PC-3 (cell line): ENCODE data around the gene SPACA6. TPM values are rescaled to one million over a fixed set of nuclear protein-coding genes. Genes with fewer than 3 reads are reported as not detected.

ENCODE experiments used
- ATAC-seq: fragments of 200-7000 bp; cut with Tn5 transposase; 2 replicates; pipeline ENCODE4 v1.9.1; 2020; ENCODE audit warnings: mild to moderate bottlenecking, moderate library complexity
- BruUV-seq: library from RNA; stranded (reverse); fragments of 400-500 nt; replicated peaks from 2 replicates; lab custom pipeline; 2021; lab: Mats Ljungman, UMichigan
- CTCF ChIA-PET: fragments of 300-600 bp; sonication (Branson Sonifier 250); formaldehyde crosslinking; loops from one replicate; lab custom pipeline; 2022; ENCODE audit warnings: antibody characterized with exemption; lab: Charles Lee
- POLR2A ChIA-PET: fragments of 300-600 bp; sonication (Branson Sonifier 250); formaldehyde crosslinking; loops from one replicate; lab custom pipeline; 2022; ENCODE audit warnings: antibody characterized with exemption; ENCODE audit not compliant: unreplicated experiment; lab: Charles Lee
- DNase-seq: peaks from one replicate; pipeline ENCODE4 v3.0.0-alpha.2; 2015
- H2AFZ ChIP-seq: fragments of 300-600 bp; sonication (generic); 2 replicates; pipeline ENCODE4 v1.6.0; 2016; ENCODE audit warnings: antibody characterized with exemption, low read length
- H3F3A ChIP-seq: fragments of 300-600 bp; sonication (generic); one replicate; pipeline ENCODE4 v1.6.0; 2017; ENCODE audit warnings: antibody characterized with exemption, low read length, control low read depth, mild to moderate bottlenecking; ENCODE audit not compliant: unreplicated experiment
- H3K27ac ChIP-seq: fragments of 300-600 bp; sonication (generic); 2 replicates; pipeline ENCODE4 v1.5.1; 2016; ENCODE audit warnings: mild to moderate bottlenecking, low read length
- H3K27me3 ChIP-seq: fragments of 300-600 bp; sonication (generic); 2 replicates; pipeline ENCODE4 v1.6.1; 2016; ENCODE audit warnings: low read length, mixed read lengths
- H3K36me3 ChIP-seq: fragments of 300-600 bp; sonication (generic); 2 replicates; pipeline ENCODE4 v1.6.1; 2016; ENCODE audit warnings: low read depth, mixed run types, low read length, mixed read lengths
- H3K4me1 ChIP-seq: fragments of 300-600 bp; sonication (generic); 2 replicates; pipeline ENCODE4 v1.5.1; 2016; ENCODE audit warnings: low read length; ENCODE audit not compliant: insufficient read depth
- H3K4me2 ChIP-seq: fragments of 300-600 bp; sonication (generic); 2 replicates; pipeline ENCODE4 v1.6.0; 2016; ENCODE audit warnings: low read length
- H3K4me3 ChIP-seq: fragments of 300-600 bp; sonication (generic); 2 replicates; pipeline ENCODE4 v1.5.1; 2016; ENCODE audit warnings: mild to moderate bottlenecking, low read length, mixed read lengths
- H3K79me2 ChIP-seq: fragments of 300-600 bp; sonication (generic); 2 replicates; pipeline ENCODE4 v1.6.1; 2017; ENCODE audit warnings: low read length, mixed read lengths
- H3K9ac ChIP-seq: fragments of 300-600 bp; sonication (generic); 2 replicates; pipeline ENCODE4 v1.6.0; 2016; ENCODE audit warnings: mild to moderate bottlenecking, low read length
- H3K9me2 ChIP-seq: fragments of 300-600 bp; sonication (generic); replicated peaks from 2 replicates; pipeline ENCODE4 v1.6.1; 2016; ENCODE audit warnings: mixed run types, low read length, mixed read lengths
- H3K9me3 ChIP-seq: fragments of 300-600 bp; sonication (generic); 2 replicates; pipeline ENCODE4 v1.6.1; 2016; ENCODE audit warnings: low read length, mixed read lengths
- H4K20me1 ChIP-seq: fragments of 300-600 bp; sonication (generic); 2 replicates; pipeline ENCODE4 v1.6.1; 2016; ENCODE audit warnings: low read length, mixed read lengths
- CTCF ChIP-seq: fragments of 300-600 bp; sonication (generic); conservative IDR thresholded peaks from 2 replicates; pipeline ENCODE4 v1.5.1; 2017; ENCODE audit warnings: antibody characterized with exemption, low read depth, mild to moderate bottlenecking, low read length
- EZH2 ChIP-seq: fragments of 300-600 bp; sonication (generic); IDR thresholded peaks from one replicate; pipeline ENCODE4 v1.6.1; 2017; ENCODE audit warnings: antibody characterized with exemption, mild to moderate bottlenecking, low read length; ENCODE audit not compliant: unreplicated experiment
- EZH2phosphoT487 ChIP-seq: fragments of 300-600 bp; sonication (generic); IDR thresholded peaks from 2 replicates; pipeline ENCODE4 v1.6.1; 2018; ENCODE audit warnings: mild to moderate bottlenecking, antibody characterized with exemption, low read length, borderline replicate concordance
- intact Hi-C: fragments of 100-400 bp; cut with micrococcal nuclease; formaldehyde crosslinking; loops from 2 replicates; pipeline ENCODE4 v1.9.0; 2023
- total RNA-seq: library from RNA; depleted of rRNA; stranded (reverse); fragments of >200 nt; gene quantifications from 2 replicates; pipeline ENCODE4 v1.2.3, GENCODE V29; 2014

SPACA6 gene
- total RNA-seq, 1 experiment from 2014 or later: 10.1 TPM

GRCh38 chr19:51691584-51692428 lies 1.3 kb upstream of the SPACA6 start:
- Histone ChIP-seq H2AFZ (no peak overlapping the region), H3K4me3 (peak overlapping the region; percentile 76), H3K27me3 (no peaks in the 10 kb centered on the region), H3K4me2 (peak overlapping the region; percentile 91), H3K27ac (no peak overlapping the region), H3K9ac (no peak overlapping the region), H4K20me1 (peaks cover 27% of the 10 kb centered on the region), H3K9me3 (no peaks in the 10 kb centered on the region), H3K4me1 (peaks cover 30% of the 10 kb centered on the region), H3K79me2 (peaks cover 90% of the 10 kb centered on the region), H3K36me3 (peaks cover 38% of the 10 kb centered on the region), H3F3A (no peaks in the 10 kb centered on the region), H3K9me2 (no peaks in the 10 kb centered on the region)
- DNase-seq (no peak), ATAC-seq (no peak)
- CTCF ChIA-PET: no interaction called here
- intact Hi-C loops: no loop called here
- no TSS peak for BruUV-seq
- POLR2A ChIA-PET: no interaction called here
- TF ChIP-seq CTCF: no peak

GRCh38 chr19:51692468-51692867 lies 662 bp upstream of the SPACA6 start:
- Histone ChIP-seq H3F3A (no peaks in the 10 kb centered on the region), H3K9me3 (no peaks in the 10 kb centered on the region), H3K27me3 (no peaks in the 10 kb centered on the region), H3K27ac (no peak overlapping the region), H3K4me2 (peak overlapping the region; percentile 91; the same call in 1 of the 2 replicates), H4K20me1 (peaks cover 27% of the 10 kb centered on the region), H3K4me3 (peak overlapping the region; percentile 29; the same call in 1 of the 2 replicates), H3K79me2 (peaks cover 83% of the 10 kb centered on the region), H3K9ac (no peak overlapping the region), H3K4me1 (peaks cover 23% of the 10 kb centered on the region), H2AFZ (no peak overlapping the region), H3K36me3 (peaks cover 44% of the 10 kb centered on the region), H3K9me2 (no peaks in the 10 kb centered on the region)
- DNase-seq (no peak), ATAC-seq (no peak)
- TF ChIP-seq EZH2 (no peak), EZH2phosphoT487 (no peak), CTCF (no peak)
- intact Hi-C loops: no loop called here
- ChIA-PET POLR2A (no interaction called here), CTCF (no interaction called here)
- BruUV-seq: no TSS peak

- ATAC-seq: no peak
- no peak for TF ChIP-seq EZH2phosphoT487
- TF ChIP-seq CTCF: no peak
- TF ChIP-seq EZH2: no peak
- intact Hi-C loops: no loop called here
Measured at GRCh38 chr19:51693819-51694218, 689 bp downstream of the SPACA6 start.

More at GRCh38 chr19:51693819-51694218, 689 bp downstream of the SPACA6 start:
- H3K9ac ChIP-seq: no peak overlapping the region
- peaks cover 58% of the 10 kb centered on the region for H3K36me3 ChIP-seq
- ChIA-PET CTCF (no interaction called here), POLR2A (no interaction called here)
- H3K4me3 ChIP-seq: no peak overlapping the region
- no peak for DNase-seq
- no peaks in the 10 kb centered on the region for H3K9me3 ChIP-seq
- peaks cover 27% of the 10 kb centered on the region for H4K20me1 ChIP-seq
- H3K27ac ChIP-seq: no peak overlapping the region
- peaks cover 70% of the 10 kb centered on the region for H3K79me2 ChIP-seq
- no peak overlapping the region for H3K4me2 ChIP-seq
- BruUV-seq: no TSS peak
- H3K27me3 ChIP-seq: no peaks in the 10 kb centered on the region
- no peaks in the 10 kb centered on the region for H3K9me2 ChIP-seq
- no peak overlapping the region for H2AFZ ChIP-seq
- no peaks in the 10 kb centered on the region for H3F3A ChIP-seq
- H3K4me1 ChIP-seq: peaks cover 11% of the 10 kb centered on the region
